Mucosa of rectum (tissue), 2 donors: ENCODE data around the gene SIGLEC1.

Experiments used
- H3K27ac ChIP-seq, 2 donors: one replicate each; pipeline ENCODE4 v1.7.0; 2013; ENCODE audit warnings: inconsistent platforms in 2 of 2, low read depth in 2 of 2, low read length in 2 of 2
- H3K27me3 ChIP-seq, 2 donors: one replicate each; pipeline ENCODE4 v1.7.0; 2013; ENCODE audit warnings: low read length in 2 of 2; ENCODE audit not compliant: control insufficient read depth in 2 of 2, insufficient read depth in 2 of 2
- H3K36me3 ChIP-seq, 2 donors: one replicate each; pipeline ENCODE4 v1.7.0; 2013; ENCODE audit warnings: low read length in 2 of 2; ENCODE audit not compliant: control insufficient read depth in 2 of 2, insufficient read depth in 2 of 2
- H3K4me1 ChIP-seq, 2 donors: one replicate each; pipeline ENCODE4 v1.7.0; 2013; ENCODE audit warnings: low read length in 2 of 2, mild to moderate bottlenecking in 1 of 2; ENCODE audit not compliant: control insufficient read depth in 2 of 2, insufficient read depth in 2 of 2
- H3K4me3 ChIP-seq, 2 donors: one replicate each; pipeline ENCODE4 v1.7.0; 2013; ENCODE audit warnings: low read length in 2 of 2
- H3K9ac ChIP-seq, 2 donors: one replicate each; pipeline ENCODE4 v1.7.0; 2013; ENCODE audit warnings: low read length in 2 of 2, low read depth in 1 of 2, mild to moderate bottlenecking in 1 of 2
- H3K9me3 ChIP-seq, 2 donors: one replicate each; pipeline ENCODE4 v1.7.0; 2013; ENCODE audit warnings: low read length in 2 of 2; ENCODE audit not compliant: control insufficient read depth in 2 of 2
- donor health status: healthy.
- donor health status: Normal muscosa, but diverticular disease.

The SIGLEC1 gene

DNA sequence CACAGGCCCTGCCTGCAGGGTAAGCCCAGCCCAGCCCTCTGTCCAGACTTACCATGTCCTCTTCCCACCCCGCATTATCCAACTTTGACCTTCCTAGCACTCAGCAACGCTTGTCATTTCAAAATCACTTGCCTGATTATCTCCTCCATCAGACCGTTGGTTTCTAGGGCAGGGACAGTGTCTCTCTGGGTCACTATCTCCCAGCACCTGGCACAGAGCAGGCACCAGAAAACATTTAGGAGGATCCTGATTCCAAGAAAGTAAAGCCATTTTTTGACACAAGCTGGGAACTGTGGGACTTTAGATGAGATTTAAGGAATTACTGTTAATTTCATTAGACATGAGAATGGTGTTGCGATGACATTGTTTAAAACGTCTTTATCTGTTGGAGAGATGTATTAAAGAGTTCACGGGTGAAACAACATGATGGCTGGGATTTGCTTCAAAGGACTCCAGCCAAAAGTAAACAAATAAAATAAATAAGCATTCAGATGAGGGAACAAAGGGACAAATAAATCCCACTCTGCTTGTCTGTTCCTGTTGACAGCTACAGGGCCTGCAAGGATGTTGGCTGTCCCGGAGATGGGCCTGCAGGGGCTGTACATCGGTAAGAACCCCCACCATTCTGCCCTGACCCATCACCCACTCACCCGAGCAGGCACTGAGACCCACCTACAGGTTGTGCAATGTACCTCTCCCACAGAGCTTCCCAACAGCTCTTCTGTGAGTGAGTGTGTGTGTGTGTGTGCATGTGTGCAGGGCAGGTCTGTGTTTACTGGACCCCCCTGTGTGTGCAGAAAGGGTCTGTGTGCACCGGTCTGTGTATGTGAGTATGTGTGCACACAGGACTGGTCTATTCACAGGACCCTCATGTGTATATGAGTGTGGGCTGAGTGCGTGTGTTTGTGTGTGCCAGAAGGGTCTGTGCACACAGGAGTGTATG is 26.0 kb upstream of the SIGLEC1 start:
- peaks cover 2 to 14% of the 10 kb centered on the region in 2 donors for H3K4me1 ChIP-seq
- H3K27ac ChIP-seq = no peak overlapping the region

DNA sequence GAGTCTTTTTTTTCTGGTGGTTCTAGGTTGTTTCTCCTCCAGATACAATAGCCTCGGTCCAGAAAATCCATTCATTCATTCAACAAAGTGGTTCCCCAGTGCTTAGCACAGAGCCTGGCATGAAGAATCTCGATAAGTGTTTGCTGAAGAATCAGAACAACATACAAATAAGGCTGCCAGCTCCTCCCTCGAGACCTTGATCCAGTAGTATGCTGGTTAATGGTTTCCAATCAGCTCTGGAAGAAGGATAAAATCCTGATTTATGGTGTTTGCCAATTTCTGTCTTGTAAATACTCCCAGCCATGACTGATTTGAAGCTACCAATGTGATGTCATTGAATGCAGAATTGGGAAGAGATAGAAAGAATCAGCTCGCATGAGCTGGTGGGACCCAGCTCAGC is 23.4 kb upstream of the SIGLEC1 start:
- Histone ChIP-seq H3K36me3 (no peaks in the 10 kb centered on the region), H3K9me3 (no peaks in the 10 kb centered on the region), H3K27ac (no peak overlapping the region), H3K27me3 (peaks cover 9 to 14% of the 10 kb centered on the region in 2 donors), H3K4me3 (no peak overlapping the region), H3K9ac (no peak overlapping the region), H3K4me1 (peaks cover 2 to 14% of the 10 kb centered on the region in 2 donors)

More for the DNA sequence above, 26.0 kb upstream of the SIGLEC1 start:
- H3K27me3 ChIP-seq = peaks cover 0 to 2% of the 10 kb centered on the region in 2 donors
- no peaks in the 10 kb centered on the region for H3K36me3 ChIP-seq
- H3K9me3 ChIP-seq = no peaks in the 10 kb centered on the region
- H3K4me3 ChIP-seq = no peak overlapping the region
- H3K9ac ChIP-seq = no peak overlapping the region

DNA sequence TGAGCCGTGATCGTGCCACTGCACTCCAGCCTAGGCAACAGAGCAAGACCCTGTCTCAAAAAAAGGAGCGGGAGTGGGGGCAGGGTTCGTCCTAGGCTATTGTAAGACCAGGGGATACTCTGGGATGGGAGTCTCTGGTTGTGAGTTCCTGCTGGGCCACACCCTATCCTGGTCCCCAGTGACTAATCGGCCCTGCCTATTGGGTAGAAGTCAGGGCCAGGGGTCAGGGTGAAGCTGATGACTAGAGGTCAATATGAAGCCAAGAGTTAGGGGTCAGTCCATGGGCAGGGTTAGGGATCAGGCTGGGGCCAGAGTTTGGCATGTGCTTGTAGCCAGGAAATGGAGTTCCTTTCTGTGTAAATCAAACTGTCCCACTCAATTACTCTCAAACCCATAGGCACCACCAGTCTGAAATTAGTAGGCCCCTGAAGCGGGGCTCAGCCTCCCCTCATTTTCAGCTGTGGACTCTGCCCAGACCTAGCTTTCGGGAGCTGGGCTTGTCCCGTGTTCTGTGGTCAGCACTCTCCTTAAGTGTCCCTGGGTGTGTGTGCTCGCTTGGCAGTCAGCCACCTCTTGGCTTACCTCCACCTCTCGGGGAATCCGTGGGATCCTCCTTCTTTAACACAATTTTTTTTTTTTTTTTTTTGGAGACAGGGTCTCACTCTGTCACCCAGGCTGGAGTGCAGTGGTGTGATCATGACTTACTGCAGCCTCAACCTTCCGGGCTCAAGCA is 21.9 kb upstream of the SIGLEC1 start:
- H3K27ac ChIP-seq = no peak overlapping the region
- no peak overlapping the region for H3K9ac ChIP-seq
- peaks cover 10 to 16% of the 10 kb centered on the region in 2 donors for H3K27me3 ChIP-seq
- peaks cover 2 to 14% of the 10 kb centered on the region in 2 donors for H3K4me1 ChIP-seq
- no peaks in the 10 kb centered on the region for H3K9me3 ChIP-seq
- H3K4me3 ChIP-seq = peak overlapping the region in 1 of 2 donors; percentile 24
- H3K36me3 ChIP-seq = no peaks in the 10 kb centered on the region

- peaks cover 2 to 14% of the 10 kb centered on the region in 2 donors for H3K4me1 ChIP-seq
- H3K36me3 ChIP-seq = no peaks in the 10 kb centered on the region
- H3K9me3 ChIP-seq = no peaks in the 10 kb centered on the region
- no peak overlapping the region for H3K27ac ChIP-seq
- H3K9ac ChIP-seq = no peak overlapping the region
- H3K27me3 ChIP-seq = peaks cover 10 to 16% of the 10 kb centered on the region in 2 donors
- peak overlapping the region; percentile 31 to 45 for H3K4me3 ChIP-seq
Observed at GRCh38 chr20:3733119-3733995, 21.0 kb upstream of the SIGLEC1 start.

DNA sequence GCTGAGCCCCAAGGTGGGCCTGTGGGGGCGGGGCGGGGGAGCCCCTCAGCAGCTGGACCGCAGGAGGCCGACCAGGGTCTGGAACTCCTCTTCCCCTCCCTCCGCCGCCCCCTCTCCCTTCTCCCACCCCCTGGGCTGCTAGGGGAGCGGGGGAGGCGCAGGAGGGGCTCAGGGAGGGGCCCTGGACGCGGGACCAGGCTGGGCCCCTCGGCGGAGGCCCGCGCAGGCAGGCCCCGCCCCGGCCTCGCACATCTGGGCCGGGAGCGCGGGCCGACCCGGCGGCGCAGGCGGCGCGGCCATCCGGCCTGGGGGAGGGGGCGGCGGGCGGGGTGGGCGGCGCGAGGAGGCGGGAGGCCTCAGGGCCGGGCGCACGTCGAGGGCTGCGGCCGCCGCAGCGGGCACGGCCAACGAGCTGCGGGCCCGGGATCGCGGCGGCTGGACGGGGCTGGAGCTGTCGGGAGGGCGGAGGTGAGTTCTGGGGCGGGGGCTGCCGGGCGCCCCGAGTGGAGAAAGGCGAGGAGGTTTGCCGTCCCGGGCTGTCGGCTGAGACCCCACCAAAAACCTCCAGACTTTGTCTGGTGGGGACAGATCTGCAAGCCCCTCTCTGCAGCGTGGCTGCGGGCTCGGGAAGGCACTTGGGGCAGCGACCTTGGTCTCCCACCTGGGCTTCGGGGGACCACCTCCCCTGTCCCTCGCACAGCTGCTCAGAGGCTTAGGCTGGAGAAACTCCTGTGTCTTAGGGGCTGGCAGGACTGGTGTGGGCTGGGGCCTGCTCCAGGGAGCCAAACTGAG is 20.1 kb upstream of the SIGLEC1 start, which contains the start of gene HSPA12B:
Gene HSPA12B, plus strand, starts transcription at position 359 of the 792 bp plus-strand sequence. CDS start 5,990 bp downstream, outside the sequence.
- Histone ChIP-seq H3K27me3 (peaks cover 14 to 18% of the 10 kb centered on the region in 2 donors), H3K4me3 (peak within 1 kb of the TSS; percentile 31 to 45), H3K36me3 (no peaks in the 10 kb centered on the region), H3K9me3 (no peaks in the 10 kb centered on the region), H3K9ac (no peak within 1 kb of the TSS), H3K27ac (no peak within 1 kb of the TSS), H3K4me1 (peaks cover 2 to 19% of the 10 kb centered on the region in 2 donors)

- Histone ChIP-seq H3K4me3 (no peak overlapping the region), H3K36me3 (no peaks in the 10 kb centered on the region), H3K9me3 (no peaks in the 10 kb centered on the region), H3K27me3 (peaks cover 14 to 18% of the 10 kb centered on the region in 2 donors), H3K9ac (no peak overlapping the region), H3K27ac (no peak overlapping the region), H3K4me1 (peaks cover 2 to 19% of the 10 kb centered on the region in 2 donors)
Observed at GRCh38 chr20:3731944-3732326, 19.5 kb upstream of the SIGLEC1 start.

GRCh38 chr20:3730803-3731672 is 18.6 kb upstream of the SIGLEC1 start:
- H3K27ac ChIP-seq = no peak overlapping the region
- H3K27me3 ChIP-seq = peaks cover 14 to 18% of the 10 kb centered on the region in 2 donors
- H3K4me1 ChIP-seq = peaks cover 2 to 15% of the 10 kb centered on the region in 2 donors
- no peaks in the 10 kb centered on the region for H3K9me3 ChIP-seq
- H3K9ac ChIP-seq = no peak overlapping the region
- H3K4me3 ChIP-seq = no peak overlapping the region
- H3K36me3 ChIP-seq = no peaks in the 10 kb centered on the region

DNA sequence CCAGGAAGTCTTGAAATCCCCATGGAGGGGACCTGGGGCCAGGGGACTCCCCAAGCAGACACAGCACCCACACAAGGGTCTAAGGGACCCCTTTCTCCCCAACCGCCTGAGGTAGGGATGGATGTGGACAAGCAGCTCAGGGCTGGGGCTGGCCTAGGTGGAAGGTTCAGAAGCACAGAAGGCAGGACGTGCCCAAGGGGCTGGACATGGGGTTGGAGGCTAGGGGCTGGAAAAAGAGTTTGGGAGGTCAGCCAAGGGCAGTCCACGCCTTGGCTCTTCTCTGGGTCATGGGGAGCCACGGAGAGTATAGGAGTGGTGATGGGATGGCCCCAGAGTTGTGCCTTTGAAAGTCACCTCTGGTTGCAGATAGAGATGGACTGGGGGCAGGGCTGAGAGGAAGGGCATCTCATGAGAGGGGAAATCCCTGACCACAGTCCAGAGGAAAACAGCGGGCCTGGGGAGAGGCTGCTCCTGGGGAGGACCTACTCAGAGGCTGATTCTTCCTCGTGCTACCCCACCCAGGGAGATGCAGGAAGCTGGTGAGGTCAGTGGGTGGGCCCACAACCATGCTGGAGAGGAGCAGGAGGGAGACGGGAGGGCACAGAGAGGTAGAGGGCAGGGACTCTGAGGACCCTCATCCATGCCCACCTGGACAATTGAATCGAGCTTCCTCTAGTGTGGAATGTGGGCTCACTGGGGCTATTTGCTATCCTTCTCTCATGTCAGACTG is 17.6 kb upstream of the SIGLEC1 start:
- Histone ChIP-seq H3K4me3 (no peak overlapping the region), H3K27ac (no peak overlapping the region), H3K9ac (no peak overlapping the region), H3K27me3 (peaks cover 14 to 16% of the 10 kb centered on the region in 2 donors), H3K36me3 (no peaks in the 10 kb centered on the region), H3K9me3 (no peaks in the 10 kb centered on the region), H3K4me1 (peaks cover 2 to 14% of the 10 kb centered on the region in 2 donors)
